GM19025 (cell line): ENCODE measurements around the gene DEAF1.
"Not testable (repeated sequence)": the region's sequence is repeated elsewhere in the genome, so short reads cannot be mapped to it uniquely, and the experiment has no call there.

Experiments used
- ATAC-seq: cut with Tn5 transposase; IDR thresholded peaks from one replicate; pipeline ENCODE4 v1.9.1; 2021; ENCODE audit warnings: mild to moderate bottlenecking, low read depth, moderate library complexity; ENCODE audit not compliant: unreplicated experiment

Gene DEAF1

DNA sequence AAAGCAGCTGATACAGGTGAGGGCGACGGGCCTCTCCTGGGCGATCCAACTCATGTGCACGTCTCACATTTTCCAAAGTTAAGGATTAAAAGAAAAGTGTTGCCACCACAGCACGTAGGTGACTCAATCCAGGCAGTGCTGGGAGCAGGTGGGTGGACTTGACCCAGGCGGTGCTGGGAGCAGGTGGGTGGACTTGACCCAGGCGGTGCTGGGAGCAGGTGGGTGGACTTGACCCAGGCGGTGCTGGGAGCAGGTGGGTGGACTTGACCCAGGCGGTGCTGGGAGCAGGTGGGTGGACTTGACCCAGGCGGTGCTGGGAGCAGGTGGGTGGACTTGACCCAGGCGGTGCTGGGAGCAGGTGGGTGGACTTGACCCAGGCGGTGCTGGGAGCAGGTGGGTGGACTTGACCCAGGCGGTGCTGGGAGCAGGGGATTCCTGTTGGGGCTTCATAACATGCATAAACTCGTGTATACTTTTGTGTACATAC is 47.3 kb downstream of the DEAF1 start:
- ATAC-seq = not testable (repeated sequence)

- no peak for ATAC-seq
These were observed 48.8 kb downstream of the DEAF1 start for GRCh38 chr11:646214-646613.

DNA sequence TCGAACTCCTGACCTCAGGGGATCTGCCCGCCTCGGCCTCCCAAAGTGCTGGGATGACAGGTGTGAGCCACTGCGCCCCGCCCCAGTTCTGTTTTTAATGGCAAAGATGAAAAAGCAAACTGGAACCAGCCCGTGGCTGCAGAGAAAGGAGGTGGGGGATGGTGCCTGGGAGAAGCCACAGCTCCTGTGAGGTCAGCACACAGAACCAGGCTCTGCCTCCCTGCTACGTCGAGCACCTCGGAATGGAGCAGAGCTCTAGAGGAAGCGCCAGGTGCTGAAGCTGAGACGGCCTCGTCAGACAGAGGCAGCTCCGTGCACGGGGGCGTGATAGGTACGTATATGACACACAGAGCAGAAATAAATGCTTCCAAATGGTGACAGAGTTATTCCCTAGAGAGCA is 49.5 kb downstream of the DEAF1 start:
- ATAC-seq = no peak

DNA sequence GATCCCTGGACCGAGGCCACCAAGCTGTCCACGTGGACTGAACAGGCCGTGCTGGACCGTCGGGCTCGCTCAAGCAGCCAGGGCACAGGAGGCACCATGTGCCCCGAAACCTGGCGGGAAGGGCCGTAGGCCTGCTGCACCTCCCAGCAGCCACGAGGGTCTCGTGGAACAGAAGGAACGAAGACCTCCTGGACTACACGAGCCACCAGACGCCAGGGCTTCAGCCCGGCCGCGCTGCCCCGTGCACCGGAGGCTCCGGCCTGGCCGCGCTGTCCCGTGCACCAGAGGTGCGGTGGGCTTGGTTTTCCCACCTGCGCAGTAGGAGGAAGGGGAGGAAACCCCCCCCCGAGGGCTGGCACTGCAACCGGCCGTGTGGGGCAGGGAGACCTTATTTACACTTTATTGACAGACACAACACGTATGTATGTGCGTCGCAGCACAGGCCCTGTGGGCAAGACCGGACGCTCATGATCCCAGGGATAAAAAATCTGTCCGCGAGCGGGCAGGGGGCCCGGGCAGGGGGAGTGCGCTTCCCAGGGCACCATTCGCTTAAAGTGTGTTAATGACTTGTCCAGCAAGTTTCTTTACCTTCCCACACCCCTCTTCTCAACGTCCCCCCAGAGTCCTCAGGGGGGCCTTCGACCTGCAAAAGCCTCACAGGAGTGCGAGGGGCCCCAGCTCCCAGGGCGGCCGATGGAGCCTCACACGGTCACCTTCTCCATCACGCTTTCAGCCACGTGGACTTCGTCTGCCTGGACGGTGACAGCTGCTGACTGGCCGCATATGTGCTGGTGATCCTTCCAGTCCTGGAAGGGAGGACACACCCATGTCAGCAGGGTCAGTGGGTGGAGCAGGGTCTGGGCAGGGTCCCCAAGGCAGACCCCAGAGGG is 50.9 kb downstream of the DEAF1 start:
- no peak for ATAC-seq

GRCh38 chr11:643366-643765 is 51.7 kb downstream of the DEAF1 start:
- ATAC-seq = no peak

GRCh38 chr11:641806-642370 is 53.1 kb downstream of the DEAF1 start:
- no peak for ATAC-seq

GRCh38 chr11:640021-640706 is 54.9 kb downstream of the DEAF1 start:
- ATAC-seq = no peak

DNA sequence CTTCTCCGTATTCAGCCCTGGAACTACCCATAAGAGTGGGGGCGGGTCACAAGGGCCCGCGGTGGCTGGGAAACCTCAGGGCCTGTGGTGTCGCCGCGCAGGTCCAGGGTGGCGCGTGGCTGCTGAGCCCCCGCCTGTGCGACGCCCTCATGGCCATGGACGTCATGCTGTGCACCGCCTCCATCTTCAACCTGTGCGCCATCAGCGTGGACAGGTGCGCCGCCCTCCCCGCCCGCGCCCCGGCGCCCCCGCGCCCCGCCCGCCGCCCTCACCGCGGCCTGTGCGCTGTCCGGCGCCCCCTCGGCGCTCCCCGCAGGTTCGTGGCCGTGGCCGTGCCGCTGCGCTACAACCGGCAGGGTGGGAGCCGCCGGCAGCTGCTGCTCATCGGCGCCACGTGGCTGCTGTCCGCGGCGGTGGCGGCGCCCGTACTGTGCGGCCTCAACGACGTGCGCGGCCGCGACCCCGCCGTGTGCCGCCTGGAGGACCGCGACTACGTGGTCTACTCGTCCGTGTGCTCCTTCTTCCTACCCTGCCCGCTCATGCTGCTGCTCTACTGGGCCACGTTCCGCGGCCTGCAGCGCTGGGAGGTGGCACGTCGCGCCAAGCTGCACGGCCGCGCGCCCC is 55.6 kb downstream of the DEAF1 start:
- no peak for ATAC-seq

DNA sequence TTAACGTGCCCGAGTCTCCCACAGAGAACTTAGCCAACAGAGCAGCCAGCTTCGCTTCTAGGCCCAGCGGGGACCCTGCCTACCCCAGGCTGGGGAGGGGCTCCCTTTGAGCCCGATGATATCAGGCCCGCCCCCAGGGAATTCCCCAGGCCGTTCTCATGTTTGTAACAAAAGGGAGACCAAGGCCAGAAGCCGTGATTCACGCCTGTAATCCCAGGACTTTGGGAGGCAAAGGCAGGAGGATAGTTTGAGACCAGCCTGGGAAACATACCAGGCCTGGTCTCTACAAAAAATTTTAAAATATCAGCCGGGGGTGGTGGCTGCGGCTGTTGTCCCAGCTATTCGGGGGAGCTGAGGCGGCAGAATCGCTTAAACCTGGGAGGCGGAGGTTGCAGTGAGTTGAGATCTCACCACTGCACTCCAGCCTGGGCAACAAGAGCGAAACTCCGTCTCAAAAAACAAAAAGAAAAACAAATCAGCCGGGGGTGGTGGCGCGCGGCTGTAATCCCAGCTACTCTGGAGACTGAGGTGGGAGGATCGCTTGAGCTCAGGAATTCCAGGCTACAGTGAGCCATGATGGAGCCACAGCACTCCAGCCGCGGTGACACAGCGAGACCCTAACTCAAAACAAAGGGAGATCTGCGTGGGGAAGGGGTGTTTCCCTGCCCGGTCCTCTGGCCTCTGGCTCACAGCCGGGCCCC is 56.2 kb downstream of the DEAF1 start:
- no peak for ATAC-seq

DNA sequence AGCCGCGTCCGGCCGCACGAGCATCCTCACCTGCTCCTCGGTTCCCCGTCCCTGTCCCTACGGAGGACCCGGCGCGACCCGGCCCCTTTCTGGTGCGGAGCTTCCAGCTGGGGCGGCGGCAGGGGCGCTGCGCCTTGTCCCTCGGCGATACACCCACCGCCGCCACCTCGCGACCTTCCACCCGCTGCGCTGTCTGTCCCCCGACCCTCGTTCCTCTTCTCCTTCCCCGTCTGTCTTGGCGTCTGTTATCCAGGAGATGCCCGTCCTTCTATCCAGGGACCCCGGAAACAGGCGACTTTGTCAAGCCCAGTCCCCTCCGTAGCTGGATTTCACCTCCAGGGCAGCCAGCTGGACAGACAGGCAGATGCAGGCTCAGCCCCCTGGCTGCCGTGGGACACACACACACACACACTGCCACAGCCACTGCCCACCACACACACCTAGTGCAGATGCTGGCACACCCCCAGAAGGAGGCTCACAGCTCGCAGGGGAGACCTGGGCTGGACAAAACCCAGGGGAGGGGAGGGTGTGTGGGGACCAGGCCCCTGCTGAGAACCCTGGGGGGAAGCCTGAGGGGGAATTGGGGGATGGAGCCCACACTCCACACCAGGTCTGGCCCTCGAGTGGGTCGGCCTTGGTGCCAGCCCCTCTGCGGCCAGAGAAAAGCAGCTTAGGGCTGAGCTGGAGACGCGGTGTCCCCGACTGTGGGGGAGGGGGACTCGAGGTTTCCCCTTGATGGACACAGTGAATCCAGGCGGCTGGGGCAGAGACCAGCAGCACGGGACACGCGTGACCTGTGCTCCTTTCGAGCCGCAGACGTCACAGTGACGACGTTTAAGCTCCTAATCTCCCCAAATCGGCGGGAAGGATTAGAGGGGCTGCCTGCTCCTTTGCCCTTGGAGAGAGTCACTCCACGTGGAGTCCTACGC is 57.2 kb downstream of the DEAF1 start:
- ATAC-seq = no peak

GRCh38 chr11:637333-637592 is 57.8 kb downstream of the DEAF1 start:
- no peak for ATAC-seq

- no peak for ATAC-seq
These were observed 58.3 kb downstream of the DEAF1 start, which contains the start of gene DRD4 for GRCh38 chr11:636511-637332. DRD4 (plus strand) TSS chr11:637269; CDS start chr11:637305, 36 bp downstream.

DNA sequence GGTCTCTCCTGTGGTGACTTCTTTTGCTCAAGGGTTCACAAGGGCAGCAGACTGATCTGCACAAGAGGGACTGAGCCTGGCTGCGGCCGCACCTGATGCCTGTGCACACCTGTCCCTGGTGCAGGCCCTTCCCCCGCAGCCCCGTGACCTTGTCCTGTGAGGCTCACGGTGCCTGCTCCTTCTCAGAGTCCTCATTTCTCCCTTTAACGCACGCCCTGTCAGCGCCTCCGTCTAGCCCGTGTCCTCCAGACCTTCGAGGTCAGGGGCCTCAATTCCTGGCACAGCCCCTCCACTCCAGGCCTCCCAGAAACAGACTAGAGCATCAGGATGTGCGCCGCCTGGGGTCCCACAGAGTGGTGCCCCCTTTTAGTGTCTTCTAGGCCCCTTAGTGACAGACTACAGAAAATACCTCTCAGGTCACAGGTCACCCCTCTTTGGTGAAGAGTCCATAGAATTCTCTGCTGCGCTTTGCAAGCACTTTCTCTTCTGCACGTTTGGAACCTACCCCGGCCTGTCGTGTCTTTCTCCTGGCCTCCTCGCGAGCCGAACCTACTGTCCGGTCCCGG is 59.0 kb downstream of the DEAF1 start:
- ATAC-seq = no peak

- no peak for ATAC-seq
These were observed 64.2 kb downstream of the DEAF1 start for GRCh38 chr11:630871-631270.

DNA sequence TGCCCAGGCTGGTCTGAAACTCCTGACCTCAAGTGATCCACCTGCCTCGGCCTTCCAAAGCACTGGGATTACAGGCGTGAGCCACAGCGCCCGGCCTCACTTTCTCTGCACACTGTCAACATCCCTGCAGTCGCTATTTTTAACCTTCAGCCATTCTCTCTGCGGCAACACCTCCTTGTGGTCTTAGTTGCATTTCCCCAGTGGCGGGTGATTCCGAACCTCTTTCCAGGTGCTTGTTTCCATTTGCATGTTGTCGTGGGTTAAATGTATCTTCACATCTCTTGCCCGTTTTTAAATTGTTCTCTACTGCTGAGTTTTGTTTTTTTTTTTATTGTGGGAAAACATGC is 65.8 kb downstream of the DEAF1 start:
- ATAC-seq = no peak

DNA sequence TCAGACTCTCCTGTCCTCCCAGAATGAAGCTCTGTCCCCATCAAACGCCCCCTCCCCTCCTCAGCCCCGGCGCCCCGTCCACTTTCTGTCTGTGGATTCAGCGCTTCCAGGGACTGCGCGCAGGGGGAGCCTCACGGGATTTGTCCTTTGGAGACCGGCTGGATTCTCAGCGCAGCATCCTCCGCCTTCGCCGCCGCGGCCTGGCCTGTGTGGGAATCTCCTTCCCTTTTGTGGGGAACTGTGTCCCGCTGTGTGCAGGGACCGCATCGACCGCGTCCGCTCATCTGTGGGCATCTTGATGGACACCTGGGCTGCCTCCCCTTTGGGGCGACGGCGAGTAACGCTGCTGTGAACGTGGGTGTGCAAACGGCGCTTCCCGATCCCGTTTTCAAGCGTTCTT is 67.0 kb downstream of the DEAF1 start:
- ATAC-seq = no peak

DNA sequence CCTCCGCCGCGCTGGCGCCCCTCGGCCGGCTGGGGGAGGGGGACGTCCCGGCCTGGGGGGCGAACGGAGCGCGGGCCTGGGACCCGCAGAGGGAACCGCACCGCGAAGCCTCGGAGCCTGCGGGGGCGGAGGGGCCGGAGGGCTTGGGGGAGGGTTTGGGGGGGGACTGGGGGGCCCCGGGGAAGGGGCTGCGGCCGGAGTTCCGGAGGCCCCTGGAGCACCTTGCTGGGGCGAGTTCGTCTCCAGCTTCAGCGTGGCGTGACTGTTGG is 67.8 kb downstream of the DEAF1 start:
- no peak for ATAC-seq

GRCh38 chr11:626475-627307 is 68.3 kb downstream of the DEAF1 start, which contains the start of gene SCT:
SCT (minus strand) TSS chr11:627181; CDS start chr11:627143, 38 bp downstream.
- ATAC-seq = no peak
